Muscle layer of colon (tissue), 2 donors: ENCODE data around the gene LAMC1.
A peak's percentile ranks its signal among the peaks of the same experiment; 100 is the strongest.

Source experiments
- H3K27ac ChIP-seq: one replicate; pipeline ENCODE4 v1.7.0; 2013; ENCODE audit warnings: low read depth, mild to moderate bottlenecking, low read length, moderate library complexity
- H3K27me3 ChIP-seq, 2 donors: one replicate each; pipeline ENCODE4 v1.7.0; 2013; ENCODE audit warnings: low read length in 2 of 2, mild to moderate bottlenecking in 2 of 2; ENCODE audit not compliant: insufficient read depth in 2 of 2, control insufficient read depth in 1 of 2
- H3K36me3 ChIP-seq: one replicate; pipeline ENCODE4 v1.7.0; 2013; ENCODE audit warnings: mild to moderate bottlenecking, low read length; ENCODE audit not compliant: insufficient read depth
- H3K4me1 ChIP-seq: one replicate; pipeline ENCODE4 v1.7.0; 2013; ENCODE audit warnings: mild to moderate bottlenecking, low read length; ENCODE audit not compliant: insufficient read depth
- H3K4me3 ChIP-seq, 2 donors: one replicate each; pipeline ENCODE4 v1.7.0; 2013; ENCODE audit warnings: low read length in 2 of 2, low read depth in 1 of 2, mild to moderate bottlenecking in 1 of 2, moderate library complexity in 1 of 2
- H3K9ac ChIP-seq: one replicate; pipeline ENCODE4 v1.7.0; 2013; ENCODE audit warnings: low read length
- H3K9me3 ChIP-seq: one replicate; pipeline ENCODE4 v1.7.0; 2013; ENCODE audit warnings: mild to moderate bottlenecking, low read length
- donor health status: abdominal sarcoma.
- donor health status: Adenocarcinoma of cecum.

The LAMC1 gene

GRCh38 chr1:183023146-183023600 lies at the start of gene LAMC1:
TSS of gene LAMC1 (plus strand) at chr1:183023420. CDS start at chr1:183023717, 297 bp downstream.
- no peaks in the 10 kb centered on the region for H3K27me3 ChIP-seq
- no peaks in the 10 kb centered on the region for H3K9me3 ChIP-seq
- peak within 1 kb of the TSS; percentile 84 for H3K9ac ChIP-seq
- peaks cover 32% of the 10 kb centered on the region for H3K4me1 ChIP-seq
- peak within 1 kb of the TSS; percentile 64 to 88 for H3K4me3 ChIP-seq
- peak within 1 kb of the TSS; percentile 97 for H3K27ac ChIP-seq
- no peaks in the 10 kb centered on the region for H3K36me3 ChIP-seq

- Histone ChIP-seq H3K9me3 (no peaks in the 10 kb centered on the region), H3K9ac (no peak overlapping the region), H3K36me3 (no peaks in the 10 kb centered on the region), H3K27me3 (no peaks in the 10 kb centered on the region), H3K4me3 (no peak overlapping the region), H3K4me1 (no peaks in the 10 kb centered on the region), H3K27ac (no peak overlapping the region)
These were observed 48.6 kb upstream of the LAMC1 start for GRCh38 chr1:182974506-182975191.

GRCh38 chr1:182977480-182977879 lies 45.7 kb upstream of the LAMC1 start:
- no peaks in the 10 kb centered on the region for H3K27me3 ChIP-seq
- H3K4me3 ChIP-seq: no peak overlapping the region
- no peak overlapping the region for H3K27ac ChIP-seq

GRCh38 chr1:182978151-182978853 lies 44.9 kb upstream of the LAMC1 start:
- H3K4me3 ChIP-seq: no peak overlapping the region
- H3K27ac ChIP-seq: no peak overlapping the region
- H3K9ac ChIP-seq: no peak overlapping the region
- no peaks in the 10 kb centered on the region for H3K27me3 ChIP-seq
- no peaks in the 10 kb centered on the region for H3K4me1 ChIP-seq
- no peaks in the 10 kb centered on the region for H3K9me3 ChIP-seq
- no peaks in the 10 kb centered on the region for H3K36me3 ChIP-seq

More at GRCh38 chr1:182977480-182977879, 45.7 kb upstream of the LAMC1 start:
- H3K36me3 ChIP-seq: no peaks in the 10 kb centered on the region
- H3K4me1 ChIP-seq: no peaks in the 10 kb centered on the region
- no peaks in the 10 kb centered on the region for H3K9me3 ChIP-seq
- no peak overlapping the region for H3K9ac ChIP-seq

- Histone ChIP-seq H3K4me1 (no peaks in the 10 kb centered on the region), H3K4me3 (no peak overlapping the region), H3K36me3 (no peaks in the 10 kb centered on the region)
These were observed 39.1 kb upstream of the LAMC1 start for GRCh38 chr1:182984138-182984537.

GRCh38 chr1:182984621-182985020 lies 38.6 kb upstream of the LAMC1 start:
- H3K4me1 ChIP-seq: no peaks in the 10 kb centered on the region
- no peak overlapping the region for H3K4me3 ChIP-seq
- no peak overlapping the region for H3K9ac ChIP-seq
- no peaks in the 10 kb centered on the region for H3K9me3 ChIP-seq
- no peaks in the 10 kb centered on the region for H3K36me3 ChIP-seq
- no peaks in the 10 kb centered on the region for H3K27me3 ChIP-seq
- no peak overlapping the region for H3K27ac ChIP-seq

More at GRCh38 chr1:182984138-182984537, 39.1 kb upstream of the LAMC1 start:
- H3K27ac ChIP-seq: no peak overlapping the region
- no peaks in the 10 kb centered on the region for H3K27me3 ChIP-seq
- H3K9me3 ChIP-seq: no peaks in the 10 kb centered on the region
- H3K9ac ChIP-seq: no peak overlapping the region

GRCh38 chr1:182985876-182986275 lies 37.3 kb upstream of the LAMC1 start:
- Histone ChIP-seq H3K9ac (no peak overlapping the region), H3K27me3 (no peaks in the 10 kb centered on the region), H3K27ac (no peak overlapping the region), H3K4me3 (no peak overlapping the region), H3K9me3 (no peaks in the 10 kb centered on the region), H3K4me1 (no peaks in the 10 kb centered on the region), H3K36me3 (no peaks in the 10 kb centered on the region)

- Histone ChIP-seq H3K9me3 (no peaks in the 10 kb centered on the region), H3K27ac (no peak overlapping the region), H3K27me3 (no peaks in the 10 kb centered on the region), H3K36me3 (no peaks in the 10 kb centered on the region), H3K4me1 (no peaks in the 10 kb centered on the region), H3K4me3 (no peak overlapping the region), H3K9ac (no peak overlapping the region)
These were observed 32.6 kb upstream of the LAMC1 start for GRCh38 chr1:182990413-182991144.

- H3K27me3 ChIP-seq: no peaks in the 10 kb centered on the region
- no peaks in the 10 kb centered on the region for H3K9me3 ChIP-seq
- H3K27ac ChIP-seq: no peak overlapping the region
- no peak overlapping the region for H3K4me3 ChIP-seq
- H3K9ac ChIP-seq: no peak overlapping the region
- no peaks in the 10 kb centered on the region for H3K4me1 ChIP-seq
- no peaks in the 10 kb centered on the region for H3K36me3 ChIP-seq
These were observed 29.5 kb upstream of the LAMC1 start for GRCh38 chr1:182993746-182994145.

- Histone ChIP-seq H3K4me3 (no peak overlapping the region), H3K9ac (no peak overlapping the region), H3K4me1 (no peaks in the 10 kb centered on the region), H3K9me3 (no peaks in the 10 kb centered on the region), H3K27ac (no peak overlapping the region), H3K27me3 (no peaks in the 10 kb centered on the region), H3K36me3 (no peaks in the 10 kb centered on the region)
These were observed 27.3 kb upstream of the LAMC1 start for GRCh38 chr1:182995894-182996293.

GRCh38 chr1:182996816-182997215 lies 26.4 kb upstream of the LAMC1 start:
- Histone ChIP-seq H3K27ac (no peak overlapping the region), H3K4me3 (no peak overlapping the region), H3K9ac (no peak overlapping the region), H3K9me3 (no peaks in the 10 kb centered on the region), H3K36me3 (no peaks in the 10 kb centered on the region), H3K4me1 (no peaks in the 10 kb centered on the region), H3K27me3 (no peaks in the 10 kb centered on the region)
